Mesenchymal stem cell (in vitro differentiated cells and primary cell): ENCODE results near the gene IL1RAPL2.

Experiments used
- DNase-seq: peaks from one replicate; pipeline ENCODE4 v3.0.0-alpha.2; 2013
- H2AFZ ChIP-seq: one replicate; pipeline ENCODE4 v1.6.1; 2013; ENCODE audit warnings: low read depth, mild to moderate bottlenecking, control low read depth, inconsistent platforms, low read length, moderate library complexity
- H2AK5ac ChIP-seq: 2 replicates; pipeline ENCODE4 v1.6.1; 2013; ENCODE audit warnings: low read length, moderate library complexity, mild to moderate bottlenecking, inconsistent platforms; ENCODE audit not compliant: severe bottlenecking
- H2BK120ac ChIP-seq: one replicate; pipeline ENCODE4 v1.6.1; 2013; ENCODE audit warnings: low read depth, mild to moderate bottlenecking, inconsistent platforms, low read length, moderate library complexity
- H2BK12ac ChIP-seq, 2 experiments: one replicate each; pipeline ENCODE4 v1.6.1; 2013; ENCODE audit warnings: inconsistent platforms in 2 of 2, low read length in 2 of 2, mild to moderate bottlenecking in 2 of 2, moderate library complexity in 2 of 2, control low read depth in 1 of 2
- H2BK15ac ChIP-seq: one replicate; pipeline ENCODE4 v1.6.1; 2013; ENCODE audit warnings: mild to moderate bottlenecking, low read depth, inconsistent platforms; ENCODE audit not compliant: poor library complexity, severe bottlenecking
- H2BK5ac ChIP-seq: 2 replicates; pipeline ENCODE4 v1.6.1; 2013; ENCODE audit warnings: low read depth, mild to moderate bottlenecking, low read length, control low read depth, inconsistent platforms; ENCODE audit not compliant: poor library complexity, severe bottlenecking
- H3K14ac ChIP-seq, 2 experiments: one replicate each; pipeline ENCODE4 v1.6.1; 2013; ENCODE audit warnings: inconsistent platforms in 2 of 2, low read length in 2 of 2, control low read depth in 1 of 2, mild to moderate bottlenecking in 1 of 2, moderate library complexity in 1 of 2
- H3K18ac ChIP-seq, 2 experiments: one replicate each; pipeline ENCODE4 v1.6.1; 2013; ENCODE audit warnings: inconsistent platforms in 2 of 2, low read length in 2 of 2, control low read depth in 1 of 2, low read depth in 1 of 2, mild to moderate bottlenecking in 1 of 2
- H3K23ac ChIP-seq, 2 experiments: one replicate each; pipeline ENCODE4 v1.6.1; 2013; ENCODE audit warnings: inconsistent platforms in 2 of 2, low read length in 2 of 2, mild to moderate bottlenecking in 2 of 2, moderate library complexity in 2 of 2, control low read depth in 1 of 2
- H3K27ac ChIP-seq: 2 replicates; pipeline ENCODE4 v1.5.1; 2013; ENCODE audit warnings: mild to moderate bottlenecking, moderate library complexity, low read length, control low read depth, inconsistent platforms; ENCODE audit not compliant: poor library complexity, severe bottlenecking
- H3K27me3 ChIP-seq, 2 experiments: 2 replicates each; pipeline versions ENCODE4 v1.6.1 to v1.7.0; 2013; ENCODE audit warnings: low read length in 2 of 2, mild to moderate bottlenecking in 2 of 2, moderate library complexity in 2 of 2, control low read depth in 1 of 2, inconsistent platforms in 1 of 2; ENCODE audit not compliant: control insufficient read depth in 1 of 2, insufficient read depth in 1 of 2
- H3K36me3 ChIP-seq, 2 experiments: 2 replicates each; pipeline versions ENCODE4 v1.6.1 to v1.7.0; 2013; ENCODE audit warnings: low read length in 2 of 2, control low read depth in 1 of 2, inconsistent platforms in 1 of 2, low read depth in 1 of 2, mild to moderate bottlenecking in 1 of 2; ENCODE audit not compliant: insufficient read depth in 2 of 2, control insufficient read depth in 1 of 2
- H3K4ac ChIP-seq, 2 experiments: one replicate each; pipeline ENCODE4 v1.6.1; 2013; ENCODE audit warnings: inconsistent platforms in 2 of 2, low read length in 2 of 2, mild to moderate bottlenecking in 2 of 2, moderate library complexity in 2 of 2, control low read depth in 1 of 2, low read depth in 1 of 2
- H3K4me1 ChIP-seq: 2 replicates; pipeline ENCODE4 v1.6.1; 2013; ENCODE audit warnings: low read depth, low read length, control low read depth; ENCODE audit not compliant: control insufficient read depth, insufficient read depth
- H3K4me2 ChIP-seq: 2 replicates; pipeline ENCODE4 v1.6.1; 2013; ENCODE audit warnings: low read length, mild to moderate bottlenecking, inconsistent platforms; ENCODE audit not compliant: poor library complexity, severe bottlenecking
- H3K4me3 ChIP-seq, 2 experiments: 2 replicates each; pipeline versions ENCODE4 v1.5.1 to v1.7.0; 2013; ENCODE audit warnings: low read length in 2 of 2, mild to moderate bottlenecking in 2 of 2, control low read depth in 1 of 2, low read depth in 1 of 2; ENCODE audit not compliant: insufficient read depth in 1 of 2
- H3K79me1 ChIP-seq: replicated peaks from 2 replicates; pipeline ENCODE4 v1.6.1; 2013; ENCODE audit warnings: mild to moderate bottlenecking, control low read depth, low read length, inconsistent platforms; ENCODE audit not compliant: poor library complexity, severe bottlenecking
- H3K9ac ChIP-seq: 2 replicates; pipeline ENCODE4 v1.7.0; 2013; ENCODE audit warnings: mild to moderate bottlenecking, low read length, moderate library complexity
- H3K9me3 ChIP-seq: 2 replicates; pipeline ENCODE4 v1.7.0; 2013; ENCODE audit warnings: mild to moderate bottlenecking, low read length; ENCODE audit not compliant: control insufficient read depth
- H4K8ac ChIP-seq: one replicate; pipeline ENCODE4 v1.6.1; 2013; ENCODE audit warnings: inconsistent platforms, mild to moderate bottlenecking, low read length, moderate library complexity
- H4K91ac ChIP-seq: one replicate; pipeline ENCODE4 v1.6.1; 2013; ENCODE audit warnings: mild to moderate bottlenecking, low read length, inconsistent platforms
- WGBS: methylation state at CpG from one replicate; pipeline ENCODE4 v1.1.7; 2013; ENCODE audit warnings: mixed read lengths; 5-methylcytosine and 5-hydroxymethylcytosine counted together

IL1RAPL2 gene

DNA sequence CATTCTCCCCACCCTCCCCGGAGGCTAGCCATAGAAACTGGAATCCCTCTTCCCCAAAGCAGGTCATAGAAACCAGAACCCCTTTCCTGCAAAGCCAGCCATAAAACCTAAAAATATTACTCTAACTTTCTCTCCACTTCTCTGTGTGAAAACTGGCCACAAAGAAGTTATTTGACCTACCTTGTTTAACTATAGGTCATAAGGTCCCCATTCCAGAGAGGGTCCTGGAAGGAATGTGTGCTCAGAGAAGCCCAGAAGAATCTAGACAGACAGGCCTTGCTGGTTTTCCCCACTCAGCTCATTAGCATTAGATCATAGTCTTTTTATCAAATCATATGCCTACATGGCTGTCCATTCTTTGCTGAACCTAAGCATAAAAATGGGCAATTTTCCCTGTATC, 707.3 kb downstream of the IL1RAPL2 start:
- 36% methylated on average over 1 of the region's 1 CpG for WGBS
- no peak overlapping the region for H4K8ac ChIP-seq

DNA sequence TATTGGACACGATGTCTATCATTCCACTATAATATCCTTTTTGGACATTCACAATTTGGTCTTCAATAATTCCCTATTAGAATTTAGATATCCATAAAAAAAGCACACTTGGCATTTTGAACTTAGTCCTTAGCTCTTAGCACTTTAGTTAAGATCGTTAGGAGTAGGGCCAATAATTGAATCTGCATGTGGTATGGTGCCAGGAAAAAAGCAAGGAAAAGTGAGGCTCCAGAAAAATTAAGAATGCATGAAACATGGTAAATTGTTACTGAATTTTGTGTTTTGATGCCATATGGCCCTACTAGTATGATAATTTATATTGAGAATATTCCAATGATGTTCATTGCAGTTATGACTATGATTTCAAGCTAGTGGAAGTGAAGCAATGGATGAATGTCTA, 708.1 kb downstream of the IL1RAPL2 start:
- Histone ChIP-seq H3K9me3 (no peaks in the 10 kb centered on the region), H3K4me1 (no peaks in the 10 kb centered on the region), H2BK120ac (no peak overlapping the region), H3K4me2 (no peak overlapping the region), H2BK15ac (no peak overlapping the region), H2BK5ac (no peak overlapping the region), H3K27ac (no peak overlapping the region), H3K9ac (no peak overlapping the region), H2BK12ac (no peak overlapping the region), H4K8ac (no peak overlapping the region), H3K18ac (no peak overlapping the region), H3K23ac (no peak overlapping the region), H2AFZ (no peak overlapping the region), H3K36me3 (no peaks in the 10 kb centered on the region), H3K4ac (no peak overlapping the region), H2AK5ac (no peak overlapping the region), H4K91ac (no peak overlapping the region), H3K14ac (no peak overlapping the region), H3K79me1 (no peaks in the 10 kb centered on the region), H3K4me3 (no peak overlapping the region), H3K27me3 (peaks cover 0 to 24% of the 10 kb centered on the region in 2 experiments)
- WGBS, result 88% methylated on average over 2 of the region's 2 CpGs
- DNase-seq, result no peak

More for the DNA sequence above, 707.3 kb downstream of the IL1RAPL2 start:
- no peak overlapping the region for H3K27ac ChIP-seq
- H2BK120ac ChIP-seq, result no peak overlapping the region
- no peak overlapping the region for H2BK15ac ChIP-seq
- no peak overlapping the region for H3K4ac ChIP-seq
- H3K27me3 ChIP-seq, result peaks cover 0 to 23% of the 10 kb centered on the region in 2 experiments
- no peaks in the 10 kb centered on the region for H3K4me1 ChIP-seq
- H2AFZ ChIP-seq, result no peak overlapping the region
- H3K18ac ChIP-seq, result no peak overlapping the region
- H2BK5ac ChIP-seq, result no peak overlapping the region
- no peak overlapping the region for H3K23ac ChIP-seq
- H4K91ac ChIP-seq, result no peak overlapping the region
- no peak overlapping the region for H3K14ac ChIP-seq
- no peak overlapping the region for H3K4me3 ChIP-seq
- DNase-seq, result no peak
- H3K79me1 ChIP-seq, result no peaks in the 10 kb centered on the region
- H3K9me3 ChIP-seq, result no peaks in the 10 kb centered on the region
- no peak overlapping the region for H3K9ac ChIP-seq
- H3K4me2 ChIP-seq, result no peak overlapping the region
- no peaks in the 10 kb centered on the region for H3K36me3 ChIP-seq
- no peak overlapping the region for H2AK5ac ChIP-seq
- H2BK12ac ChIP-seq, result no peak overlapping the region

DNA sequence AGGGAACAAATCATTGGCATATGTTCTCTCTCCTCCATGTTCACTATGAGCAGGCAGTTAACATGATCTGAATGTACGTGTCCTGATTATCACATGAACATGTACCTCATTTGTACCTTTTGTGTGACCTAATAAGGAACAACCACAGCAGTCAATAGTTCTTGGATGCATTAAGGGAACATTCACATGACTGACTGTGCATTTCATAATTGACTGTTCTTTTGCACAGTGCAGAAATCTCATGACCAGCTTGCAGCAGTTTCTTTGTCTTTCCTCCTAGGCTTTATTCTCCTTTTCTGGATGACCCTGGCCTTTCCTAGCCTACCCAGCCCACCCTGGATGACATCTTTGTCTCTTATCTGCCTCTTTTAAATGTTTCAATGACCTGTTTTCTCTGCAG, 711.1 kb downstream of the IL1RAPL2 start:
- no peak overlapping the region for H4K91ac ChIP-seq
- no peak overlapping the region for H3K4me2 ChIP-seq
- H3K4ac ChIP-seq, result no peak overlapping the region
- H2AFZ ChIP-seq, result no peak overlapping the region
- H2BK12ac ChIP-seq, result no peak overlapping the region
- no peak overlapping the region for H3K23ac ChIP-seq
- WGBS, result 67% methylated on average over 1 of the region's 1 CpG
- no peak overlapping the region for H3K18ac ChIP-seq
- H3K9me3 ChIP-seq, result no peaks in the 10 kb centered on the region
- H3K14ac ChIP-seq, result no peak overlapping the region
- no peak for DNase-seq
- H3K79me1 ChIP-seq, result no peaks in the 10 kb centered on the region
- H3K9ac ChIP-seq, result no peak overlapping the region
- no peak overlapping the region for H2BK5ac ChIP-seq
- H3K27me3 ChIP-seq, result peaks cover 0 to 21% of the 10 kb centered on the region in 2 experiments
- no peak overlapping the region for H4K8ac ChIP-seq
- H3K27ac ChIP-seq, result no peak overlapping the region
- no peak overlapping the region for H2BK120ac ChIP-seq
- H3K36me3 ChIP-seq, result no peaks in the 10 kb centered on the region
- no peaks in the 10 kb centered on the region for H3K4me1 ChIP-seq
- H3K4me3 ChIP-seq, result no peak overlapping the region
- no peak overlapping the region for H2AK5ac ChIP-seq
- no peak overlapping the region for H2BK15ac ChIP-seq

DNA sequence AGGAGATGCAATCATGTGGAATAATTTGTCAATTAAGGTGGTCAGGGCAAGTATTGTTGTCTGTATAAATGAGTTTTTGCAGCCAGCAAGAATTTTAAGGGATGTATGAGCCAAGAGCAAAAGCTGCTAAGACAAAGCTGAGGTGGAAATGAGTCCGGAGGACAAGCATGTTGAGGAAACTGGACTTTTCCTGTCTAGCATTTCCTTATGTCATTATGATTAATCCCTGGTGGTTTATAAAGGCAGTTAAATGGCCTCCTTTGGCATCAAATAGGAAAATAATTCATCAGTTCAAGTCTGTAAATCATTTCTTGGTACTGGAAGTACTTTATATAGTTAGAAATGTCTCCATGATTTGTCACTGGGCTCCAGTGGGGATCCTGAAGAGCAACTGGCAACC, 716.1 kb downstream of the IL1RAPL2 start:
- H2AFZ ChIP-seq, result no peak overlapping the region
- H2AK5ac ChIP-seq, result no peak overlapping the region
- no peak overlapping the region for H3K4me3 ChIP-seq
- H2BK5ac ChIP-seq, result no peak overlapping the region
- H3K14ac ChIP-seq, result no peak overlapping the region
- 50% methylated on average over 1 of the region's 1 CpG for WGBS
- H4K8ac ChIP-seq, result no peak overlapping the region
- H3K4me1 ChIP-seq, result no peaks in the 10 kb centered on the region
- H3K4me2 ChIP-seq, result no peak overlapping the region
- H3K27ac ChIP-seq, result no peak overlapping the region
- no peak overlapping the region for H3K23ac ChIP-seq
- no peak for DNase-seq
- H2BK12ac ChIP-seq, result no peak overlapping the region
- H2BK15ac ChIP-seq, result no peak overlapping the region
- no peaks in the 10 kb centered on the region for H3K36me3 ChIP-seq
- no peak overlapping the region for H2BK120ac ChIP-seq
- H4K91ac ChIP-seq, result no peak overlapping the region
- H3K4ac ChIP-seq, result no peak overlapping the region
- H3K18ac ChIP-seq, result no peak overlapping the region
- H3K27me3 ChIP-seq, result peaks cover 0 to 5% of the 10 kb centered on the region in 2 experiments
- H3K9me3 ChIP-seq, result no peaks in the 10 kb centered on the region
- H3K9ac ChIP-seq, result no peak overlapping the region
- H3K79me1 ChIP-seq, result no peaks in the 10 kb centered on the region
